D341Med (cell line): ENCODE data around the gene OR11A1.

Experiments used
- DNase-seq: peaks from one replicate; pipeline ENCODE4 v3.0.0; 2012; ENCODE audit warnings: low spot score

The OR11A1 gene, protein sequence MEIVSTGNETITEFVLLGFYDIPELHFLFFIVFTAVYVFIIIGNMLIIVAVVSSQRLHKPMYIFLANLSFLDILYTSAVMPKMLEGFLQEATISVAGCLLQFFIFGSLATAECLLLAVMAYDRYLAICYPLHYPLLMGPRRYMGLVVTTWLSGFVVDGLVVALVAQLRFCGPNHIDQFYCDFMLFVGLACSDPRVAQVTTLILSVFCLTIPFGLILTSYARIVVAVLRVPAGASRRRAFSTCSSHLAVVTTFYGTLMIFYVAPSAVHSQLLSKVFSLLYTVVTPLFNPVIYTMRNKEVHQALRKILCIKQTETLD

DNA sequence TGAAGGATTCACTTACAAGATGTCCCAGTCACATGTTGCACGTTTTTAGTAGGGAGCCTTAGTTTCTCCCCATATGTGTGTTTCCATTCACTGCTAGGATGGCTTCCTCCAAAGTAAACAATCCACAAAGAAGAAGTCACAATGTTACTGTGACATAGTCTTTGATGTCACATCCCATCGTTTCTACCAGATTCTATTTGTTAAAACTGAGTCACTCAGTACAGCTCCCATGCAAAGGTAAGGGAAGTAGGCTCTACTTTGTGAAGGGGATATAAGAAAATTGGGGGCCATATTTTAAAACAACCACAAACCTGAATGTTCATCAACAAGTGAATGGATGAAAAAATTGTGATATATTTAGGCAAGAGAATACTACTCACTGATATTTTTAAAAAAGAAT, at the start of gene OR11A1, which contains the start of gene OR2H1:
Gene OR11A1, minus strand, starts transcription at position 101 of the 400 bp plus-strand sequence. CDS start 29,430 bp downstream, outside the sequence.
Gene OR2H1, plus strand, starts transcription at position 185 of the 400 bp plus-strand sequence. CDS start 4,615 bp downstream, outside the sequence.
- DNase-seq: no peak

DNA sequence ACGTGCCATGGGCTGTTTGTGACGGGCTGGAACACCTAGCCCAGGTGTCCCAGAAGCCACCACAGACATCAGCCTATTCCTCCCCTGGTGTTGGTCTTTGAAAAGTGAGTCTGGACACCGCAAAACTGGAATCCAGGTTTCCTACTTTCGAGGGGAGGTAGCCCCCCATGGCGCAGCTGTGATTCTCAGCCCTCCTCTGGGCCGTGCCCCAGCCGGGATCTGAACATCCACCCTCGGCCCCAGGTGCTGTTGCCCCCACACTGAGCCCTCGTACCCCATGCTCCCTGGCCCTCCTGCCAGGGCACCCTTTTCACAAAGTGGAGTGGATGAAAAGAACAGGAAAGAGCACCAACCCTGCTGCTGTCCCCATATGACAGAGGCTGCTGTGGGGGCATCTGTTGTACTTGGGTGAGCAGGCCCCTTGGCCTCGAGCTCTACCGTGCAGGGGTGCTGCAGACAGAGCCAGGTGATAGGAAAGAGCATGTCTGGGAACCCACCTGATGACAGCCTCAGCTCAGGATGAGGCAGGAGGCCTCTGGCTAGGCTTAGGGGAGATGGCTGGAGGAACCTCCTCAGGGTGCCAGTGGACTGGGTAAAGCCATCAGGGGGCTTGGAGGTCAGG, 49.7 kb upstream of the OR11A1 start:
- DNase-seq: no peak

DNA sequence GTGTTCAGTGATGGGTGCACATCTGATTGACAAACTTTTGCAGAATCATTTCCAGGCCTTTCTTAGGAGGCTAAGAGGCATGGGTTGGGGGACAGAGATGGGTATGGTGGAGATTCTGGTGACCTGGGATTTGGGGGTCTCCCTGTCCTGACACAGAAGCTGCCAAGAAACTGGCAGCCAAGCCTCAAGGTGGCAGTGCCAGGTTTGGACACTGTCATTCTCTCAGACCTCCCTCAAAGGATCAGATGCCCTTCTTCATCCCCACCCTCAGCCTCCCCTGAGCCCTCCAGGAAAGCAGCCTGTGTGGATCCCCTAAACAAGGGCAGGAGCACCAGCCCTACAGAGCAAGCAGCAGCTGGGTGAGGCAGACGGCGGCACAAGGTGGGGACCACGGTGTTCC, 48.9 kb upstream of the OR11A1 start:
- DNase-seq: no peak

DNA sequence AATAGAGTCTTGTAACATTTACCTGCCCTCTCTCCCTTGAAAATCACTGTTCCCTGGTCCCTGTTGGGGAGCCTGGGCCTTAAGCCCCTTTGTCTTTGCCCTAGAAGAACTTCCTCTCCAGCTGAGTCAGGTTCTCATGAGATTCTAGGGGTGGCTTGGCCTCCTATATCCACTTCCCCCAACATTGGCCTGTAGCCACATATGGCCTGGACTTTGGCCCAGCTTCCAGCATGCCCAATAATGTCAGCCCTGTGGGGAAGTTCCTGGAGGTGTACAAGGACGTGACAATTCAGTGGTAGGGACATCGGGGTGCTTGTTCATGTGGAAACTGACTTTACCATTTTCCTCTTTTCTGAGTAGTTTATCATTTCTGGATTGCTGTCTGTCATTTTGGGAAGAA, 48.1 kb upstream of the OR11A1 start:
- no peak for DNase-seq

DNA sequence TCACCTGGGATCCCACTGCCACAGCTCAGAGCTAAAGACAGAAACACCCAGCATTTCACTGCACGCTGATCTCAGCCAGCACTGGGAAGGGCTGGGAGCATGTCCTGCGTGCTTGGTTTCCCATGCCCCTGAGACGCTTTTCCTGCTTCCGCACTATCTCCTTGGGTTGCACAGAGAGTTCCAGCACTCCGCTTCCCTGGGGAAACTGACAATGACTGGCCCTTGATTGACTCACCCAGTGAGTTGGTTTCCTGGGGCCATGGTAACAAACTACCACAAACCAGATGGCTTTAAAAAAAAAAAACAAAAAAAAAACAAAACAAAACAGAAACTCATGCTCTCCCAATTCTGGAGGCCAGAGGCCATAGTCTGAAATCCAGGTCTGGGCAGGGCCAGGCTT, 45.7 kb upstream of the OR11A1 start:
- DNase-seq: no peak

DNA sequence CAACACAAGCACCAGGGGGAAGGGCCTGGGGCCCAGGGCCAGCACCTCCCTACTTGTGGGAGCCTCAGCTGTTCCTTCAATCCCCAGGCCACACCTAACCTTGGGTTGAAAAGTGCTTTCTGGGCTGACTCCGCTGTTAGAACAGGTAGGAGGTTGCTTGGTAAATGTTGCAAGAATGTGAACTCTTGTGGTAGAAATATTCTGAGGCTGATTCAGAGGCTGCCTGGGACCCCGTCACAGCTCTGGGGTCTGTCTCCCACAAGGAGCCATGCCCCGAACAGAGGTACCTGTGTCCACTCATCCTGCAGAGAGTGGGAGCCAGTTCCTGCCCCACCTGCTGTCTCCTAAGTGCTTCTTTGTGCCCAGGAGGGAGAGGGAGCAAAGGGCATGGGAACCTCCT, 45.3 kb upstream of the OR11A1 start:
- DNase-seq: no peak

DNA sequence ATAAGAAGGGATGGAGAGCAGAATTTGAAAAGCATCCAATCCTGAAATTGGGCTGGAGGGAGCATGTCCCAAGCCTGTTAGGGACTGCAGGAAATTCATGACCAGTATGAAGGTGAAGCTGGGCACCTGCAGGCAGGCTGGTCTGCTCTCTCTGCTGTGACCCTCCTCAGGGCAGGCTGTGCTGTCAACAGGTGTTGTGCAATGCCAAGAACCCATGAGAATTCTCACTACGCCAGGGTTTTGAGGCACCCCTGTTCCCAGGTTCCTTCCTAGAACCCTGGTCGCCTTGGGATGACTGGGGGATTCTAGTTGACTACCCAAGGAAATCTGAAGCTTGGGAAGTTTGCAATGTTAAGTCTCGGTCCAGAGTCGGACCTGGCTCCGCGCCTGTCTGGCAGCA, 44.2 kb upstream of the OR11A1 start:
- no peak for DNase-seq

DNA sequence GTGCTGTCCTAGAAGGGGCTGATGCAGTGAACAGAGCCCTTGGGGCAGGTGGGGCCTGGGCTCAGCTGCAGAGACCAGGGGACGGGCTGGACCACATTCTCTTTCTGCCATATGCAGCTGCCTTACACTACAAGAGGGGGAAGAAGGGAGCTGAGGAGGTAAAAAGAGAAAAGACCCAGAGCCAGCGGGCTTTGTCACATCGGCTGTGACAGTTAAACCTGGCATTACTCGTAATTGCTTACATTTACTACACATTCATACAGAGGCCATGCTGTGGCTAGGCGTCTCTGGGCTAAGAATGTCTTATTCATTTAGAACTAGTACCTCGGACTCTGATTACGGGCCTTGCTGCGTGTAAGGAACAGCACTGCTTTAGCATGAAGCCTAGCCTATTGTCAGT, 43.7 kb upstream of the OR11A1 start:
- DNase-seq: no peak

DNA sequence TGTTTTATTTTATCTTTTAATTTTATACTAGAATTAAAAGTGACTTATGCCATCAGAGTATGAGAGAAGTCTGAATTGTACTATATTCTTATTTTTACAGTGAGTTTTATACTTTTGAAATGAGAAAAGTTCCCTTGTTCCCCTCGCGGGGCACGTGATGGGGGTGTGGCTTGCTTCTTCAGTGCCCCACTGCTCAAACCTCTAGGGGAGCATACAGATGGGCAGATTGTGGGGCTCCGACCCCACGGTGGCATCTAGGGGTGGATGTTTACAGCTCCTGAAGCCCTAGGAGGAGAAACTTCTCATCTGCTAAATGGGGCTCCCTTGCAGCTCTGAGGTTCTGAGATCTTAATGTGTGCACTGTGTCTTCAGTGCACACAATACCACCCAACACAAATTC, 42.8 kb upstream of the OR11A1 start:
- no peak for DNase-seq

DNA sequence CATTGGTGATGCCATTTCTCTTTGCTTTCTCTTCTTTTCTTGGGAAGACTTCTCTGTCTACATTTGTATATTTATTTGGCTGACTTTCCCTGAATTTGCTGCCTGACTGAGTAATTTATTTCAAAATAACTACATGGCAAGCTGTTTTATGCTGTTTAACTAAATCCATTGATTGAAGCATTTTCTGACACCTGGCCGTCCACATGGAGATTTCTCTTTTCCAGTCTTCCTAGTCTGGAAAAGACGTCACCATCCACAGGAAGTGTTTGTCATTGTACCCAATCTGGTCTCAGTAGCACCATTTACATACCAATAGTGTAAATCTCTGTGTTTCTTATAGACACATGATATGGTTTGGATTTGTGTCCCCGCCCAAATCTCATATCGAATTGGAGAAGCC, 40.1 kb upstream of the OR11A1 start:
- DNase-seq: no peak

DNA sequence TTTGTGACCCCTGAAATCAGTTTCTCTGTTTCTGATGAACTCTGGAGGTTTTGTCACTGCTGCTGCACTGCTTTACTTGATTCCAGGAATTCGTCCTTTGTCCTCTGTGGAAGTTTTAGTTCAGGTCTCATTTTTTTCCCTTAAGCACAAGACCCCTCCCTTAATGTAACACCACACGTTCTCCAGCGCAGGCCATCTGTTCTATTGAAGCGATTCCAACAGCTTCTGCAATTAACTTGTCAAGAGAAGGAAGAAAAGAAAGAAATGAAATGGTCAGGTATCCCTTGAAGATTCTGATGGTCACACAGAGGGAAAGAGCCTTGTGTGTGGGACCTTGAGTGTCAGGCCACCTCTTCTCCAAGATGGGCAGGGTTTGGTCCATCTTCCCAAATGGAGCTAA, 38.7 kb upstream of the OR11A1 start:
- DNase-seq: no peak

DNA sequence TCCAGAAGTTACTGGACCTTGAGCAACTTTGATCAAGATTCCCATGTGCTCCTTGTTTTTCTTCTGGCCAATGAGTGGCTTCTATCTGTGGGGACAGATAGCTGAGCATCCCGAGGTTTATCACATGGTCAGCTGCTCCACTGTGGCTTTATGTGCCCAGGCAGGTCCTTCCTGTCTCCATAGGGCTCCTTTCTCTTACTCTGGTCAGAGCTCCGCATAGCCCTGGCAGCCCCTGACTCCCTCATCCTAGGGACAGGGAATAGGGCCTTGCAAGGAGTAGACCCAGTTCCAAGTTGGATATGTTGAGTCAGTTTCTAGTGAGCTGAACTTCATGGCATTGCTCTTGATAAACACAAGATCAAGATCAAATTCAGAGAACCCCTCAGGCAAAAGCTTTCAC, 37.3 kb upstream of the OR11A1 start:
- DNase-seq: no peak

DNA sequence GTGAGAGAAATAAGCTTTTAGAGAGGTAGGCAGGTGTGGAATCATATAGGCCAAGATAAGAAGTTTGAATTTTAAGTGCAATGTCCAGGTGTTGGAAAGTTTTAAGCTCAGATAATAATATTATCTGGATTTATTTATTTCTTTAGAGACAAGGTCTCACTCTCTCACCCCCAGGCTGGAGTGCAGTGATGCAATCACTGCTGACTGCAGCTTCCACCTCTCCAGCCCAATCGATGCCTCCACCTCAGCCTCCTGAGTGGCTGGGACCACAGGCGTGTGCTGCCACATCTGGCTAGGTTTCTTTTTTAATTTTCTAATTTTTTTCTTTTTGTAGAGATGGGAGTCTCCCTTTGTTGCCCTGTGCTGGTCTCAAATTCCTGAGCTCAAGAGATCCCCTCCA, 36.4 kb upstream of the OR11A1 start:
- DNase-seq: no peak

DNA sequence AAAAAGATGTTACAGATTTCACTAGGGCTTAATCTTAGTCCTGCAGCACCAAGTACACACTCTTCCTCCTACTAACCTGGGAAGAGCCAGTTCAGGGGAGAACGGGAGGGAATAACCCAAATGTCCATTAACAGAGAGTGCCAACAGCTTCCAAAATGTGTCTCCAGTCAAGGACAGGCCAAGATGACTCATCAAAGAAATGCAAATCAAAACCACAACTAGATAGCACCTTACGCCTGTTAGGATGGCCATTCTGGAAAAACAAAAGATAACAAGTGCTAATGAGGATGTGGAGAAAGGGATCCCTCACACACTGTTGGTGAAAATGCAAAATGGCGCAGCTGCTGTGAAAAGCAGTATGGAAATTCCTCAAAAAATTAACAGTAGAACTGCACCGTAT, 34.7 kb upstream of the OR11A1 start:
- DNase-seq: no peak

DNA sequence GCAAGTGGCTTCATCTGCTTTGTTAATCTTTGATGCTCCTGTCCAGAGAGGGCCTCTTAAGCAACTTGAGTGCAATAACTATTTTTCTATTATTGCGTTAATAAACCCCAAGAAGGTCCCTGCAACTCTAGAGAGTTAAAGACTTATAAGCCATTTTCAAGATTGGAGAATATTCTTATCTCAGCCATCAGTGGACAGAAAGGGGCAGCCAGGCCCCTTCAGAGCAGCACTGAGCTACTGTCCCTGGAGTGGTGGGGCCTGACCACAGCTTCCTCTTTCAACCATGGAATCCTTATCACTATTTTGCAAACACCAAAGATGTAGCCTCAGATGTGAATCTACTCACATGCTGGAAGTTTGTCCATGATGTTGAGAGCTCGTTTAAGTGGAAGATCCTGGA, 33.7 kb upstream of the OR11A1 start:
- no peak for DNase-seq

DNA sequence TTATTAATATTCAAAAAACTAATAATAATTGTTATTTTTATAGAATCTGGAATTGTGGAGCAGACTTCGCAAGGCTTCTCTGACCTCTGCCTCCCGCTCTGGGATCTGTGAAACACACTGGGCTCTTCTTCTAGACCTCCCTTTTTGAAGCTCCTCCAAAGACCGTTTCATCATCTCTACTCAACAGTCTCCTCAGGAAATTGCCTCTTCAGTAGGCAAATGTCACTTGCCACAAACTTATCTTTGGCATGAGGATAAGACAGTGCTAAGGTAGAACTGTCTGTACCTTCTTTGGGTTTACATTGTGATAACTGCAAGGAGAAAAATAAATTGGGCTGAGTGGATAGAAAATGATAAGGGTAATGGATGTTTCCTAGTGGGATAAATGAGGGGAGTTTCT, 33.2 kb upstream of the OR11A1 start:
- DNase-seq: no peak

DNA sequence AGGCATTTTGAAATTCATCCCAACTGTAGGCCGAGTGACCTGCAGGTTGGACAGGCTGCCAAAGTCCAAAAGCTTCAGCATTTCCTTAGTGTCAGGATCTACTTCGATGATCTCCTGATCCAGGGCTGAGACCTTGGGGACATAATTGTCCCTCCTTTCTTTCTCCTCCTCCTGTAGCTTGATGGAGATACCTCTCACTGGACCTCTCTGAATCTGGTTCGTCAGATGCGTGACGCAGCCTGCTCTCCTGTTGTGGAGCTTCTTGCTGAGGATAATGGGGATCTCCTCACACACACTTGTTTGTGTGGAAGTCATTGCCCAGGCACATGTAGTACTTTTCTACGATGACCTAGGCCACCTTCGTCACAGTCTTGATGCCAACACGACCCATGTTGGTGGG, 32.4 kb upstream of the OR11A1 start:
- no peak for DNase-seq

DNA sequence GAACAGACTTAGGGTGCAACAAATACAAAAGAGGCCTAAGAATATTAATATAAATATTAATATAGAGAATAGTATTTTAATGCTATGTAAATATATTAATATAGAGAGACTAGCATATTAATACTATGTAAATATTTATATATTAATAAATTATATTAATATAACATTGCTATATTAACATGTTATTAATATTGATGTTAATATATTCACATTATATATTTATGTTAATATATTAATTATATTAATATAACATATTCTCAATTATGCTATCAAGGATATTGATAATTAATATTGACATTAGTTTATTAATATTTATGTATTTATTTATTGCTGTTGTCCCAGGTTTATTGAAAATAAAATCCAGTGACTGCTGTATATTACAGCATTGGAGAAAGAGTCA, 32.0 kb upstream of the OR11A1 start:
- DNase-seq: no peak

DNA sequence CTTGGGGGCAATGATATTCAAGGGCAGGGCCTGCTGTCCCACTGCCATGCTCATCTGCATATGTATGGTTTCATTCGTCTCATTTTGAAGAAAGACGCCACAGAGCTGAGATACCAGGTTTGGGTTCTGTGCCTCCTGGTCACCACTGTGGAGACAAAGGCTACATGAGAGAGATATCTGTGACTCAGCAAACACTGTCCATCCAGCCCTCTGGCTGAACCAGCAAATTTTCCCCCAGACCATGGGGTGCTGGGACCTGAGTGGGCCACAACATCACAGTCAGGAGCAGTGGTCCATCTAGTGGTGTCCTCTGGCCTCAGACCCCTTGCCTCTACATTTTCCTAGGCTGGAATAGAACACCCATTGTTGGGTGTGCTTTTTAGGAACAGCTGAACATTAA, 30.8 kb upstream of the OR11A1 start, which contains the start of gene MAS1L:
Gene MAS1L, minus strand, starts transcription at position 297 of the 400 bp plus-strand sequence. Its CDS starts 54 bp downstream, at position 243.
- DNase-seq: no peak

DNA sequence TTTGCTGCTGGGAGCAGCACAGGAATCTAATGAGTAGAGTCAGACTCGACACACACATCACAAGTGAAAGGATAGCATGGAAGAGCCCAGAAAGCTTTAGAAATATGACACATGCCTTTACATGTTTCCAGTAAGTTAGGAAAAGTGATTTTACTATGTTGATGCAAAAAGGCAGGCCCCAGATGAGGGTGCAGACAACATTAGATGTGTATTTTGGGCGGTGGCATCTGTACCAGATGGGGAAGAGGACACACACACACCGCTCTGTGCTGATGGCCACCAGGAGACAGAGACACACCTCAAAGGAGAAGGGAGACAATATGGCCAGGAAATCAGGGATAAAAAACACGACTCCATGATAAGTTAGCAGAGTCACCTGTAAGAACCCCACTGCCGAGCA, 30.3 kb upstream of the OR11A1 start:
- no peak for DNase-seq

DNA sequence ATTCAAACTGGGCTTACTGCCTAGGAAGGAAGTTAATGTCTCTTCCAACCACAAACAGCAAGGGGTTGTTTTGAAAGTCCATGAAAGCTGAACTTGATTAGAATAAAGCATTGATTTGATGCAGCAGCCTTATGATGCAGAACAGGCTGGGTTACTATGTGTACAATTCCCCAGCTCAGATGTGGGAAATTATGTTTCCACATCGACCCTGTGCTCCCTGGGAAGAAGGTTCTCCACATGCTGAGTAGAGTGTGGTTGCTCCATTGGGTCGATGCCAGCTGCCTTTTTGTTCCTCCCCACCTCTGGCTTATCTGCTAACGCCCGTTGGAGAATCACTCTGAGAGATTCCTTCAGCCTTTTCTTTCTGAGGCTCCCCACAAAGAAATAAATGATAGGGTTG, 29.7 kb upstream of the OR11A1 start:
- no peak for DNase-seq

DNA sequence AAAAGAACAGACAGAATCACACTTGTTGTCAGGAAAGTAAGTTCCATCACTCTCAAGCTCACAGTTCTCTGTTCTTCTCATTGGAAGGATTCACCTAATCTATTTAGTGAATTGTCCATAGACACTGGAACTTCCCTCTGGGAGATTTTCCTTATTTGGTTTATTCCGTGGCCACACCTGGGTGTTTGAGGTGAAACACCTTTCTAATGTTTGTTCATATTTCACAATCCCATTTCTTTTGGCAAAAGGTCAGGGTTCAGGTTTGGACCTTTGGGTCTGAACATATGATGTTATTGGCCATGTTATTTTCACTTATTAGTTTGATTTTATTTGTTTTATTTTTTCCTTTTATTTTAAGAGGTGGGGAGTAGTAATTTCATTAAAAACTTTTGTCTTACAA, 26.9 kb upstream of the OR11A1 start:
- no peak for DNase-seq

DNA sequence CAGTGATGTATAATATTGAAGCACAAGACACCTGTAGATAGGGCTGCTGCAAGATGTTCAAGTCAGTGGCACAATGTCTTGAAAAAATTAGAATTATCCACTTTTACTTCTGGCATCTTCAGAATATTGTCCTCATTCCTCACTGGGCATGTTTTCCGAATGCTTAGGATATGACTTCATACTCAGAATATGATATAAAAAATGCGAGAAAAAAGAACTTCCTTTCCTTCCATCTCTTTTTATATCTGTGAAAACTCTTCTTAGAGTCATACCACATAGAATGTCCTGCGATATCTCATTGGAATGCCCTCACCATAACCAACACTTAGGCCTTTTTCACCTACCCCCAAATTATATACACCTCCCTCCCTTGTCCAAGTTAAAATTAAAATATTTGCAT, 26.3 kb upstream of the OR11A1 start:
- no peak for DNase-seq

DNA sequence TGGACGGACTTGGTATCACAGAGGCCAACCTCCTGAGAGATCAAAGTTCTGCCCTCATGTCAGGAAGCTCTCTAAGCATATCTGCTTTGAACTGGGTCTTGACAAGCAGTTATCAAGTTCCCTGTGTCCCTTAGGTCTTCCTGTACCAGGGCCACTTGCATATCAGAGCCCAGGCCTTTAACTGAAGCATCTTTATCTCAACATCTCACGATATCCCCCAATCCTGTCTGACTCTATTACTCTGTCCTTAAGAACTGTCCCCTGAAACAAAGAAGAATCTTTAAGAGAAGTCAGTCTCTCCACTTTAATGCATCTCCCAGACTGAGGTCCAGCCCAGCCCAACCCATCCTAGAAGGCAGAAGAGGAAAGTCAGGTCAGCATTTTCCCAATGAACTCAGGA, 22.7 kb upstream of the OR11A1 start:
- no peak for DNase-seq
